Measurements from ENCODE around the gene HSDL2.
"Not testable (repeated sequence)": the region's sequence is repeated elsewhere in the genome, so short reads cannot be mapped to it uniquely, and the experiment has no call there.

The HSDL2 gene

DNA sequence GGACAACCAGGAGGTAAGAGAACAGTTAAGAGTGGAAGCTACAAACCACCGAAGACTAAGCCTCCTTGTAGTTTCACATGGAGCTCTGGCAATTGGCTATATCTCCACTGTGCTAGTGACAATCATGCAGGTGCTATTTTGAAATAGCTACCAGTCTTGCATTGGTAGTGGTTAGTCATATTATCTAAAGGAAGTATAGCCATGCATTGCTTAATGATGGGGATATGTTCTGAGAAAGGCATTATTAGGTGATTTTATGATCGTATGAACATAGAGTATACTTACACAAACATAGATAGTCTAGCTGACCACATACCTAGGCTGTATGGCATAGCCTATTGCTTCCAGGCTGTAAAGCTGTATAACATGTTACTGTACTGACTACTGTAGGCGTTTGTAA, 28.4 kb downstream of the HSDL2 start:
- no peaks in the 10 kb centered on the region for H3K27me3 ChIP-seq (ENCODE audit: control insufficient read depth, insufficient read depth, low read length)
- H3K9me3 ChIP-seq (ENCODE audit: control insufficient read depth, low read length): no peaks in the 10 kb centered on the region
- no peak overlapping the region for H3K4me3 ChIP-seq (ENCODE audit: low read length)
- no peaks in the 10 kb centered on the region for H3K36me3 ChIP-seq (ENCODE audit: control insufficient read depth, insufficient read depth, low read length)
- H3K9ac ChIP-seq (ENCODE audit: low read length): no peak overlapping the region
- peaks cover 10% of the 10 kb centered on the region for H3K4me1 ChIP-seq (ENCODE audit: control insufficient read depth, insufficient read depth, low read length)

DNA sequence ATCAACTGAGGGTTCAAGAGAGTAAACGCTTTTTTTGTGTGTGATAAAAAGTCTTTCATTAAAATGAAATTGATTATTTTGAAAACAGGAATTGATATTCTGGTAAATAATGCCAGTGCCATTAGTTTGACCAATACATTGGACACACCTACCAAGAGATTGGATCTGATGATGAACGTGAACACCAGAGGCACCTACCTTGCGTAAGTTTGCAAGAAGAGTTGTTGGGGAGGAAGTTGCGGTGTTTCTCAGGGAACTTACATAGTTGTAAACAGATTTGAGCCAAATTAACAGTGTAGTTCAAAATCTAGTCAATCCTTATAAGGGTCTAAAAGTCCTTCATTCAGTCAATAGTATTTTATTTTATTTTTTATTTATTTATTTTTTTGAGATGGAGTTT, 28.9 kb downstream of the HSDL2 start:
- no peak overlapping the region for H3K9ac ChIP-seq (ENCODE audit: low read length)
- no peaks in the 10 kb centered on the region for H3K9me3 ChIP-seq (ENCODE audit: control insufficient read depth, low read length)
- no peak overlapping the region for H3K4me3 ChIP-seq (ENCODE audit: low read length)
- H3K4me1 ChIP-seq (ENCODE audit: control insufficient read depth, insufficient read depth, low read length): peaks cover 10% of the 10 kb centered on the region
- no peaks in the 10 kb centered on the region for H3K27me3 ChIP-seq (ENCODE audit: control insufficient read depth, insufficient read depth, low read length)
- H3K36me3 ChIP-seq (ENCODE audit: control insufficient read depth, insufficient read depth, low read length): no peaks in the 10 kb centered on the region

DNA sequence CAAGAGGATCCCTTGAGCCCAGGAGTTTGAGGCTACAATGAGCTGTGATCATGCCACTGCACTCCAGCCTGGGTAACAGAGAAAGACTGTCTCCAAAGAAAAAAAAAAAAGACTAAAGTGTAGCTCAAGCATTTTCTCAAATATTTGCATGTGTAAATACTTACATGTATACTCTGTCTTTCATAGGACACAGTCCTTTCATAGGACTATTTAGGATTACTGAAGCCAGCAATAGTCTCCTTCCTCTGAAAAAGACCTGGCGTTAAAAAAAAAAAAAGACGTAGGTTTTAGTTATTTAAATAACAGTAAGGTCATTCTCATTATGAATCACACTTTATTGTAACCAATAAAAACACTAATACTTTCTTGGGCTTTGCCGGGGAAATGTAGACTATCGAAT, 29.9 kb downstream of the HSDL2 start:
- H3K4me3 ChIP-seq (ENCODE audit: low read length): no peak overlapping the region
- H3K4me1 ChIP-seq (ENCODE audit: control insufficient read depth, insufficient read depth, low read length): peaks cover 14% of the 10 kb centered on the region
- no peaks in the 10 kb centered on the region for H3K27me3 ChIP-seq (ENCODE audit: control insufficient read depth, insufficient read depth, low read length)
- no peak overlapping the region for H3K9ac ChIP-seq (ENCODE audit: low read length)
- no peaks in the 10 kb centered on the region for H3K36me3 ChIP-seq (ENCODE audit: control insufficient read depth, insufficient read depth, low read length)
- no peaks in the 10 kb centered on the region for H3K9me3 ChIP-seq (ENCODE audit: control insufficient read depth, low read length)

DNA sequence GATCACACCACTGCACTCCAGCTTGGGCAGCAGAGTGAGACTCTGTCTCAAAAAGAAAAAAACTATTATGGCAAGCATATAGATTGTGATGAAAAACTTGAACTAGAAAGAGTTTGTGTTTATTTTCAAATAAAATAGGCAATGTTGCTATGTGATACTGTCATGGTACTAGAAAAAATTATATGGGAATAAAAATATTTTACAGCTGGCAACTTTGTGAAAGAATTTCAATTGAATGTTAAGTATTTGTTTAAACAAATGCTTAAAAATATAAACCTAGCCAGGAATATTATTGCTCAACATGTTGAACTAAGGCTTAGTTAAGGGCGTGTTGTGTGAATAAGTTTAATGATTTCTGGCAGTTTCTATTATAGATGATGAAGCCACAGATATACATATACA, 31.7 kb downstream of the HSDL2 start:
- H3K9ac ChIP-seq (ENCODE audit: low read length): no peak overlapping the region
- no peak overlapping the region for H3K4me3 ChIP-seq (ENCODE audit: low read length)
- no peaks in the 10 kb centered on the region for H3K27me3 ChIP-seq (ENCODE audit: control insufficient read depth, insufficient read depth, low read length)
- no peaks in the 10 kb centered on the region for H3K9me3 ChIP-seq (ENCODE audit: control insufficient read depth, low read length)
- H3K36me3 ChIP-seq (ENCODE audit: control insufficient read depth, insufficient read depth, low read length): no peaks in the 10 kb centered on the region
- peaks cover 14% of the 10 kb centered on the region for H3K4me1 ChIP-seq (ENCODE audit: control insufficient read depth, insufficient read depth, low read length)

DNA sequence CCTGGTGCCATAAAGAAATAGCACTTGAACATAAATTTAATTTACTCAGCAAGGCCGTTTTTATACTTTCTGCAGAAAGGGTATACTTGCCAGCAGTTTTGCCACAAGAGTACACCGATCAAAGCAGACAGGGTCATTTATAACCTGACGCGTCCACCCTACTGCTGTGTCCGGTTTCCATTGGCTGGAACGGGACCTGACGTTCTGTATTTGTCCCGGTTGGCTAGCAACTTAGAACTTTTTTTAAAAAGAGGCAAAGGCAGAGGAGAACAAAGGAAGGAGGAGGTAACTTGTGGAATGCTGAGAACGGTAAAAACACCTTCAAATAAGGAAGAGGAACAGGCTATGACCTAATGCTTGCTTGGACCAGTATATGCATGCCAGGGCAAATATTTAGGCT, 33.8 kb downstream of the HSDL2 start:
- H3K9me3 ChIP-seq (ENCODE audit: control insufficient read depth, low read length); H3K36me3 ChIP-seq (ENCODE audit: control insufficient read depth, insufficient read depth, low read length); H3K27me3 ChIP-seq (ENCODE audit: control insufficient read depth, insufficient read depth, low read length); H3K9ac ChIP-seq (ENCODE audit: low read length); H3K4me3 ChIP-seq (ENCODE audit: low read length): not testable (repeated sequence)
- H3K4me1 ChIP-seq (ENCODE audit: control insufficient read depth, insufficient read depth, low read length): peaks cover 14% of the 10 kb centered on the region

DNA sequence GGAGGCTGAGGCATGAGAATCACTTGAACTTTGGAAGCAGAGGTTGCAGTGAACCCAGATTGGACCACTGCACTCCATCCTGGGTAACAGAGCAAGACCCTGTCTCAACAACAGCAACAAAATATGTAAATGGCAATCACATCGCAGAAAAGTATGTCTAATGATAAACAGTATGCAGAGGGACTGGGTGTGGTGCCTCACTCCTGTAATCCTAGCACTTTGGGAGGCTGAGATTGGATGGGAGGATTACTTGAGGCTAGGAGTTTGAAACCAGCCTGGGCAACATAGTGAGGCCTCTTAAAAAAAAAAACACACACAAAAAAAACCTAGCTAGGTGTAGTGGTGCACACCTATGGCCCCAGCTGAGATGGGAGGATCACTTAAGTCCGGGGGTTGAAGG, 40.3 kb downstream of the HSDL2 start:
- no peaks in the 10 kb centered on the region for H3K27me3 ChIP-seq (ENCODE audit: control insufficient read depth, insufficient read depth, low read length)
- no peak overlapping the region for H3K9ac ChIP-seq (ENCODE audit: low read length)
- H3K9me3 ChIP-seq (ENCODE audit: control insufficient read depth, low read length): no peaks in the 10 kb centered on the region
- no peaks in the 10 kb centered on the region for H3K36me3 ChIP-seq (ENCODE audit: control insufficient read depth, insufficient read depth, low read length)
- no peak overlapping the region for H3K4me3 ChIP-seq (ENCODE audit: low read length)
- no peaks in the 10 kb centered on the region for H3K4me1 ChIP-seq (ENCODE audit: control insufficient read depth, insufficient read depth, low read length)

DNA sequence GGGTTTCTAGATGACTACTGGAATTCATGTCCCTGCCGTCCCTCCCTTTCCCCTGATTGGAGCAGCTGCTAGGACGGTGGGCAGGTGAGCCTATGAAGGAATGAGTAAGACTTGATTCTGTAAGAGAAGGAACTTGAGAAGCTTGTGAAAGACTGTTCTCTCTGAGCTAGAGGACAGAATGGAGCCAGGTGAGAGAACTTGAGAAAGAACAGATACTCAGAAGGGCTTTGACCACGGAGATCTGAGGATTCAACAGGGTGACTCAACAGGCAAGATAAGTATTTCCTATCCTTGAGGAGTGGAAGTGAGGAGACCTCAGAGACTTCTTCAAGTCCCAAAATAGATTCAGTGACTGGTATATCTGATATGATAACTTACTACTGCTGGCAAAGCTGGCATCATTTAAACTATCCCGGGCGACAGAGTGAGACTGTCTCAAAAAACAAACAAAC, 41.9 kb downstream of the HSDL2 start:
- no peak overlapping the region for H3K4me3 ChIP-seq (ENCODE audit: low read length)
- no peaks in the 10 kb centered on the region for H3K9me3 ChIP-seq (ENCODE audit: control insufficient read depth, low read length)
- no peaks in the 10 kb centered on the region for H3K36me3 ChIP-seq (ENCODE audit: control insufficient read depth, insufficient read depth, low read length)
- no peaks in the 10 kb centered on the region for H3K4me1 ChIP-seq (ENCODE audit: control insufficient read depth, insufficient read depth, low read length)
- H3K27me3 ChIP-seq (ENCODE audit: control insufficient read depth, insufficient read depth, low read length): no peaks in the 10 kb centered on the region
- no peak overlapping the region for H3K9ac ChIP-seq (ENCODE audit: low read length)

DNA sequence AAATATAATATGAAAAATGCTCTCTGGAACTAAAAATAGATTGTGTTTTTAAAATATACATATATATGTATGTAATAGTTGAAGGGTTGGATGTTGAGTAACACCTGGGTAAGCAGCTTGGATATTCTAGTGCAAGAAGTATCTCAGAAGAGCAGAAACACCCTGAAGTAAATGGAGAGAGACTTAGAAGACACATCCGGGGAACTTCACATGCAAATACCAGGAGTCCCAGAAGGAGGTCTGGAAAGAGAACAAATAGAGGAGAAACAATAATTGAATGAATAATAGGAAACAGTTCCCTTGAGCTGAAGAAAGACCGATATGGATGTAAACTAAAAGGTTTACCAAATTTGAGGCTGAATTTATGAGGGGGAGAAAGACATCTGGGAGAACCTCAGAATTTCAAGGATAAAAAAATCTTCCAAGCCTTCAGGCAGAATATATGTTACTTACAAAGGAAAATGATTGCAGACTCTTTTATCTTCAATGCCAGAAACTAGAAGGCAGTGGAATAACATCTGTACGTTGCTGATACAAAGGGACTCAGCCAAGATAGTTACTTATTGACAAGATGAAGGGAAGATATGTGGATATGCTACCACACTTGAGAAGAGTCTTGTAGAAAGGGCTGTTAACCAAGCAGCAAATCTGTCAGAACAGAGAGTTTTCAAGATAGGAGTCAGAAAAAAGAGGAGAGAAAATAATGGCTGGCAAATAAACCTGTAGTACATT, 42.7 kb downstream of the HSDL2 start:
- no peak overlapping the region for H3K9ac ChIP-seq (ENCODE audit: low read length)
- H3K4me1 ChIP-seq (ENCODE audit: control insufficient read depth, insufficient read depth, low read length): no peaks in the 10 kb centered on the region
- no peak overlapping the region for H3K4me3 ChIP-seq (ENCODE audit: low read length)
- H3K36me3 ChIP-seq (ENCODE audit: control insufficient read depth, insufficient read depth, low read length): no peaks in the 10 kb centered on the region
- H3K27me3 ChIP-seq (ENCODE audit: control insufficient read depth, insufficient read depth, low read length): no peaks in the 10 kb centered on the region
- no peaks in the 10 kb centered on the region for H3K9me3 ChIP-seq (ENCODE audit: control insufficient read depth, low read length)

DNA sequence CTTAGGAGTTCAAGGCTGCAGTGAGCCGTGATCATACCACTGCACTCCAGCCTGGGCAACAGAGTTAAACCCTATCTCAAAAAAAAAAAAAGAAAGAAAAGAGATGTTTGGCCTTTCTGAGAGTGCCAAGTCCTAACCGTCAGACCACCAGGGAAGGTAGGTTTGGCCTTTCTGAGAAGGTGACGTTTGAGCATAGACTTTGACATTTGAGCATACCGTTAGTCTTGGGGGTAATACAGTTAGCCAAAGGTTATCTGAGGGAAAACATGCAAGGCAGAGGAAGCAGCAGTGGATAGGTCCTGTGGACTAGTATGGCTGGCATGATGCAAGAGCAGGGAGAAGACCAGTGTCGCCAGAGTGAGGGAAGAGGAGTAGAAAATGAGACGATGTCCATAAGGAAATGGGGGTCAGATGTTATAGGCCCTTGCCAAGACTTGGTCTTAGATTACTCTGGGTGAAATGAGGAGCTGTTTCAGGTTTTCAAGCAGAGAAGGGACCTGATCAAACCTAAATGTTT, 50.2 kb downstream of the HSDL2 start:
- H3K36me3 ChIP-seq (ENCODE audit: control insufficient read depth, insufficient read depth, low read length): no peaks in the 10 kb centered on the region
- H3K9me3 ChIP-seq (ENCODE audit: control insufficient read depth, low read length): no peaks in the 10 kb centered on the region
- H3K4me3 ChIP-seq (ENCODE audit: low read length): no peak overlapping the region
- H3K27me3 ChIP-seq (ENCODE audit: control insufficient read depth, insufficient read depth, low read length): no peaks in the 10 kb centered on the region
- H3K4me1 ChIP-seq (ENCODE audit: control insufficient read depth, insufficient read depth, low read length): no peaks in the 10 kb centered on the region
- no peak overlapping the region for H3K9ac ChIP-seq (ENCODE audit: low read length)

DNA sequence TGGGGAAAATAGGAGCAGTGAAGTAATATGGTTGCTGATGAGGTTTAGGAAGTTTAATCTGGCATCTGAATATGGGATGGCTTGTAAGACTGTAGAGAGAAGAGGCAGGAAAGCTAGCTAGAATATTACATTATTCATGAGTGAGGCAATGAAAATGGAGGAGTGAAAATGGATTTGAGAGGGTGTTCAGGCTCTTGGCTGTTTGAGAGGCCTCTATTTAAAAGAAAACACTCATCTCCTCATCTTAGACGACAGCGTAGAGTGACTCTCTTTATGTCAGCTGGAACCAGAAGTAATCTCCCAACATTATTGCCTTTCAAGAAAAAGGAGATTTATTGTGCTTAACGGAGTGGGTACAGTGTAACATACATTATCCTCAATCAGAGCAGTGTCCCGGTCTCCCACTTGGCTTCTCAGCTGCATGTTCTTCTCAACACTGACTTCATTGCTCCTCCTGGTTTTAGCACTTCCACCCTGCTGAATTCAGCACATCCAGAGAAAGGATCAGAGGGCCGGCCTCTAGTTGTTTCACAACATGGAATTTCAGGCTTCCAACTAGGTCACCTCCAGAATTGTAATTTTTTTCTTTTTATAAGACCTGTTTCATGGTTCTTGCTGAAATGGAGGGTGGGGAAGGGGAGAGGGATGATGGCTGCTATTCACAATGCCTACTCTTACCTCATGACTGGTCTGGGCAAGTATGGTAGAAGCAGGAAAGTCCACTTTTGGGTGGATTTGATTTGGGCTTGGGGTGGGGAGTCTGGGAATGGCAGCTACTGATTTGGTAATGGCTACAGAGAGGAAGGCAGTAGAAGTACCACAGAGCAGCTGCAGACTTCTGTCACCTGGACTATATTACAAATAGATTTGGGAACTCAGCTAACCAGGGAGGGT, 53.8 kb downstream of the HSDL2 start:
- H3K4me1 ChIP-seq (ENCODE audit: control insufficient read depth, insufficient read depth, low read length): no peaks in the 10 kb centered on the region
- no peak overlapping the region for H3K4me3 ChIP-seq (ENCODE audit: low read length)
- no peak overlapping the region for H3K9ac ChIP-seq (ENCODE audit: low read length)
- no peaks in the 10 kb centered on the region for H3K27me3 ChIP-seq (ENCODE audit: control insufficient read depth, insufficient read depth, low read length)
- H3K36me3 ChIP-seq (ENCODE audit: control insufficient read depth, insufficient read depth, low read length): no peaks in the 10 kb centered on the region
- H3K9me3 ChIP-seq (ENCODE audit: control insufficient read depth, low read length): no peaks in the 10 kb centered on the region

DNA sequence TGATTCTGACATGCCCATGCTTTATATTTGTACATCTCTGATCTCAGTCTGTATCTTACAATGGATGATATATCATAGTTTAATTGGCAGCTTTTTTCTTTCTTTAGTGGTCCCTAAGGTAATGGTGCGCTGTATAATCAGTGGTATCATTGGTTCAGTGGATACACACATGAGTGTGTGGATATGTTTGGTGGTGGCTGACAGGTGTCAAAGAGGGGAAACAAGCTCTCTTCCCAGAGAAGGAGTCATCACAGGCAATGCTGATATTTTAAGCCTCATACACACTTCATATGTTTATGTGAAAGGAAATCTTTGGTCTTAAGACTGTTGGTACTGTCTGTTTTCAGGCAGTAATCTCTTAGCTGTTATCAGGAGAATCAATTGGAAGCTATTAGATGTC, 54.6 kb downstream of the HSDL2 start:
- H3K27me3 ChIP-seq (ENCODE audit: control insufficient read depth, insufficient read depth, low read length): no peaks in the 10 kb centered on the region
- no peaks in the 10 kb centered on the region for H3K4me1 ChIP-seq (ENCODE audit: control insufficient read depth, insufficient read depth, low read length)
- H3K9me3 ChIP-seq (ENCODE audit: control insufficient read depth, low read length): no peaks in the 10 kb centered on the region
- H3K4me3 ChIP-seq (ENCODE audit: low read length): no peak overlapping the region
- no peak overlapping the region for H3K9ac ChIP-seq (ENCODE audit: low read length)
- H3K36me3 ChIP-seq (ENCODE audit: control insufficient read depth, insufficient read depth, low read length): no peaks in the 10 kb centered on the region

DNA sequence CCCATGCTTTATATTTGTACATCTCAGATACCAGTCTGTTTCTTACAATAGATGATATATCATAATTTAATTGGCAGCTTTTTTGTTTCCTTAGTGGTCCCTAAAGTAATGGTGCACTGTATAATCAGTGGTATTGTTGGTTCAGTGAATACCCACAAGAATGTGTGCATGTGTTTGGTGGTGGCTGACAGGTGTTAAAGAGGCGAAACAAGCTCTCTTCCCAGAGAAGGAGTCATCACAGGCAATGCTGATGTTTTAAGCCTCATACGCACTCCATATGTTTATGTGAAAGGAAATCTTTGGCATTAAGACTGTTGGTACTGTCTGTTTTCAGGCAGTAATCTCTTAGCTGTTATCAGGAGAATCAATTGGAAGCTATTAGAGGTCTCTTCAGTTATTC, 57.5 kb downstream of the HSDL2 start:
- Histone ChIP-seq H3K36me3 (ENCODE audit: control insufficient read depth, insufficient read depth, low read length) (no peaks in the 10 kb centered on the region), H3K9me3 (ENCODE audit: control insufficient read depth, low read length) (no peaks in the 10 kb centered on the region), H3K4me3 (ENCODE audit: low read length) (no peak overlapping the region), H3K9ac (ENCODE audit: low read length) (no peak overlapping the region), H3K27me3 (ENCODE audit: control insufficient read depth, insufficient read depth, low read length) (no peaks in the 10 kb centered on the region), H3K4me1 (ENCODE audit: control insufficient read depth, insufficient read depth, low read length) (no peaks in the 10 kb centered on the region)
